Smooth muscle cell (in vitro differentiated cells): ENCODE results near the gene ALDH5A1. TPM values are rescaled to one million over a fixed set of nuclear protein-coding genes. Genes with fewer than 3 reads are reported as not detected.

Experiments
- DNase-seq: peaks from one replicate; lab custom pipeline; 2025; ENCODE audit not compliant: unreplicated experiment; lab: John Stamatoyannopoulos, UW
- H2AFZ ChIP-seq: fragments of 200-600 bp; sonication (generic); 2 replicates; pipeline ENCODE4 v1.6.0; 2016; ENCODE audit warnings: antibody characterized with exemption, low read depth, mild to moderate bottlenecking
- H3F3A ChIP-seq: fragments of 200-600 bp; sonication (generic); 2 replicates; pipeline ENCODE4 v1.6.0; 2017; ENCODE audit warnings: antibody characterized with exemption, low read depth
- H3K27ac ChIP-seq: fragments of 200-600 bp; sonication (generic); 2 replicates; pipeline ENCODE4 v1.5.1; 2016; ENCODE audit warnings: low read depth, mild to moderate bottlenecking
- H3K27me3 ChIP-seq: fragments of 200-600 bp; sonication (generic); 2 replicates; pipeline ENCODE4 v1.6.1; 2016; ENCODE audit warnings: low read depth, mild to moderate bottlenecking
- H3K36me3 ChIP-seq: fragments of 200-600 bp; sonication (generic); 2 replicates; pipeline ENCODE4 v1.5.1; 2016; ENCODE audit warnings: low read depth
- H3K4me1 ChIP-seq: fragments of 200-600 bp; sonication (generic); 2 replicates; pipeline ENCODE4 v1.5.1; 2016; ENCODE audit warnings: low read depth
- H3K4me2 ChIP-seq: fragments of 200-600 bp; sonication (generic); 2 replicates; pipeline ENCODE4 v1.6.0; 2016; ENCODE audit warnings: mild to moderate bottlenecking
- H3K4me3 ChIP-seq: fragments of 200-600 bp; sonication (generic); 2 replicates; pipeline ENCODE4 v1.5.1; 2016; ENCODE audit warnings: mild to moderate bottlenecking
- H3K79me2 ChIP-seq: fragments of 200-600 bp; sonication (generic); 2 replicates; pipeline ENCODE4 v1.6.0; 2016; ENCODE audit warnings: low read depth, mild to moderate bottlenecking
- H3K9ac ChIP-seq: fragments of 200-600 bp; sonication (generic); 2 replicates; pipeline ENCODE4 v1.6.0; 2016; ENCODE audit warnings: low read depth
- H3K9me3 ChIP-seq: fragments of 200-600 bp; sonication (generic); replicated peaks from 2 replicates; pipeline ENCODE4 v1.5.1; 2016; ENCODE audit warnings: low read depth
- H4K20me1 ChIP-seq: fragments of 200-600 bp; sonication (generic); 2 replicates; pipeline ENCODE4 v1.6.0; 2016; ENCODE audit warnings: low read depth
- WGBS: methylation state at CpG from one replicate; pipeline ENCODE4 v1.1.7; 2016; ENCODE audit warnings: low lambda C conversion rate; 5-methylcytosine and 5-hydroxymethylcytosine counted together
- polyA plus RNA-seq: library from polyadenylated mRNA; unstranded; fragments of >200 nt; fragmentation: Nextera tagmentation; extraction: Ambion mirVana; gene quantifications from 2 replicates; pipeline ENCODE4 v1.2.1, GENCODE V29; 2016
- total RNA-seq: library from RNA; depleted of rRNA; stranded (reverse); fragments of >200 nt; gene quantifications from 2 replicates; pipeline ENCODE4 v1.2.3, GENCODE V29; 2014
- TF ChIP-seq, protein P1 (sequence below): fragments of 200-600 bp; sonication (generic); IDR thresholded peaks from 2 replicates; pipeline ENCODE4 v1.5.1; 2017; ENCODE audit warnings: borderline replicate concordance, mild to moderate bottlenecking, antibody characterized with exemption; ENCODE audit not compliant: insufficient read depth, poor library complexity, severe bottlenecking

The ALDH5A1 gene
- total and polyA plus RNA-seq, 2 experiments from 2014 or later, result 1.7 to 3.0 TPM

DNA sequence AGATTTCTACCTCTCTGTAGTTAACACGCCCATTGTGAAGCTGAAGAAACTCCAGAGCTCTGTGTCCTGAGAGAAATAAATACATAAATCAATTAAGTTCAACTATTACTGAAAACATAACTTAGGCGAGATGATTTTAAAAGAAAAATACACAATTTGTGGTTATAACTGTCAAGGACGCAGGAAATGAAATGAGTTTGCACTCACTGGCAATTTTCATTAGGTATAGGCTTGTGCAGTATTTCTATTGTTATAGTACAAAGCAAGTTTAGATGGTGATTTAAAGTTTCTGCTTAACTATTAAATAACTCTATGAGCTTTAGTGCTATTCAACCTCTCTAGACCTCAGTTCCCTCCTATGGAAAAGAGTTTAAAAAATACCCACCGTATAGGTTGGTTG, 8.7 kb upstream of the ALDH5A1 start:
- H3K79me2 ChIP-seq, result no peaks in the 10 kb centered on the region
- no peak overlapping the region for H3K4me3 ChIP-seq
- H3K27ac ChIP-seq, result no peak overlapping the region
- WGBS, result 90% methylated on average over 4 of the region's 4 CpGs
- H3K9ac ChIP-seq, result no peak overlapping the region
- H3K36me3 ChIP-seq, result no peaks in the 10 kb centered on the region
- H3K4me1 ChIP-seq, result no peaks in the 10 kb centered on the region
- H3F3A ChIP-seq, result no peaks in the 10 kb centered on the region
- H3K4me2 ChIP-seq, result no peak overlapping the region
- DNase-seq, result no peak
- no peak overlapping the region for H2AFZ ChIP-seq
- no peaks in the 10 kb centered on the region for H3K9me3 ChIP-seq
- no peaks in the 10 kb centered on the region for H4K20me1 ChIP-seq
- TF ChIP-seq, protein P1, sequence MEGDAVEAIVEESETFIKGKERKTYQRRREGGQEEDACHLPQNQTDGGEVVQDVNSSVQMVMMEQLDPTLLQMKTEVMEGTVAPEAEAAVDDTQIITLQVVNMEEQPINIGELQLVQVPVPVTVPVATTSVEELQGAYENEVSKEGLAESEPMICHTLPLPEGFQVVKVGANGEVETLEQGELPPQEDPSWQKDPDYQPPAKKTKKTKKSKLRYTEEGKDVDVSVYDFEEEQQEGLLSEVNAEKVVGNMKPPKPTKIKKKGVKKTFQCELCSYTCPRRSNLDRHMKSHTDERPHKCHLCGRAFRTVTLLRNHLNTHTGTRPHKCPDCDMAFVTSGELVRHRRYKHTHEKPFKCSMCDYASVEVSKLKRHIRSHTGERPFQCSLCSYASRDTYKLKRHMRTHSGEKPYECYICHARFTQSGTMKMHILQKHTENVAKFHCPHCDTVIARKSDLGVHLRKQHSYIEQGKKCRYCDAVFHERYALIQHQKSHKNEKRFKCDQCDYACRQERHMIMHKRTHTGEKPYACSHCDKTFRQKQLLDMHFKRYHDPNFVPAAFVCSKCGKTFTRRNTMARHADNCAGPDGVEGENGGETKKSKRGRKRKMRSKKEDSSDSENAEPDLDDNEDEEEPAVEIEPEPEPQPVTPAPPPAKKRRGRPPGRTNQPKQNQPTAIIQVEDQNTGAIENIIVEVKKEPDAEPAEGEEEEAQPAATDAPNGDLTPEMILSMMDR, result no peak
- no peaks in the 10 kb centered on the region for H3K27me3 ChIP-seq

DNA sequence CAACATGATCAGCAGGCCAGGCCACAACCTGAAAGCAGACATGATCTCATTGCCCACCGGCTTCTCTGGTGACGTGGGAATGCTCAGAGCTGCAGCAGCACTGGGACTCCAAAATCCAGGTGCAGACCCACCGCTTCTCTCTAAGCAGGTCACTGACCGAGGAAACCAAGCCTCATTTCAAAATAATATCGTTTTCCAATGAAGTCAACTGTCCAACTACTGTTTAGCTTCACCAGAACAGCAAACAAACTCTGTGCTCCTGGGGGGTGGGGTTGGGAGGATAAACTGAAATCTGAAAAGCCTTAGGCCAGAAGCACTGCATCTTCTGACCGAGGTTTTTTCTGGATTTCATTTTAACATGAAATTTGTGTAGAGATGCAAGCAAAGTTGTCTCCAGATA, 5.3 kb upstream of the ALDH5A1 start, which contains the start of gene GPLD1:
GPLD1 (minus strand) TSS at position 109 of the 400 bp plus-strand sequence; CDS start at position 42, 67 bp downstream.
- Histone ChIP-seq H3K4me3 (no peak within 1 kb of the TSS), H4K20me1 (no peaks in the 10 kb centered on the region), H3K27me3 (no peaks in the 10 kb centered on the region), H3K36me3 (no peaks in the 10 kb centered on the region), H3K9ac (no peak within 1 kb of the TSS), H3K27ac (no peak within 1 kb of the TSS), H3K4me2 (no peak within 1 kb of the TSS), H3F3A (no peaks in the 10 kb centered on the region), H3K4me1 (no peaks in the 10 kb centered on the region), H3K9me3 (no peaks in the 10 kb centered on the region), H2AFZ (no peak within 1 kb of the TSS), H3K79me2 (no peaks in the 10 kb centered on the region)
- TF ChIP-seq, protein P1, result no peak
- 87% methylated on average over 6 of the region's 6 CpGs for WGBS
- no peak for DNase-seq

DNA sequence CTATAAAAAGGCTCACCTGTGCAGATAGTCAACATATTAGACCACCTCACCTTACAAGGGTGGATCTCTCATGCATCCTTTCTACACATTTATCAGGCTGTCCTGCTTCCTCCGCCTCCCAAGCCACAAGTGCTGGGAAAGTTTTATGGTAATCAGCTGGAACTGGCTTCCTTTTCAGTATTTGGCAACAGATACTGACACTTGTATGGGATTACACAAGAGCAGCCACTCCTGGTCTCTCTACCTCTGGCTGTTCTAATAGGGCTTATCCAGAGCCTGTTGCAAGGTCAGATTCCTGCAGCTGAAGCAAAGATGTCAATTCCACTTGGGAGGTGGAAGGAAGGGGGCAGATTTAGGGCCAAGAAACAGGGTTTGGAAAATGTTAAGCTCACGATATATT, 4.9 kb upstream of the ALDH5A1 start:
- TF ChIP-seq, protein P1, result no peak
- DNase-seq, result no peak

DNA sequence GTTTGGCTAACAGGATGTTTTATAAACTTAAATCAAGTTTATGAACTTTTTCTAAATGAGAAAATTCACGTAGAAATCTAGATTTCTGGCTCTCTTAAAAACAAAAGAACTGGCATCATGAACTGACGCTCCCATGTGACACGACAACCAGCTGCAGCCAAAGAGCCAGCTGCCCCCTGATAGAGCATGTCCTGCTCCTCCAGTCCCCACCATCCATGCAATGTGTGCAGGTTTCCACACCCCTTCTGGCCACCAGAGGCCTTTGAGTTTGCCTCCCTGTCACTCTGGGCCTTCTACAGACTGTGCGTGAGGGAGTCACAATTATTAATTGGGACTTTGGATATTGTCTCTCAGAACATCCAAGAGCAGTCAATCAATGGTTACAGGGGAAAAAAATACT, 3.8 kb upstream of the ALDH5A1 start:
- WGBS, result 92% methylated on average over 4 of the region's 4 CpGs
- Histone ChIP-seq H3K4me1 (no peaks in the 10 kb centered on the region), H3K4me2 (no peak overlapping the region), H3K79me2 (no peaks in the 10 kb centered on the region), H3K27ac (no peak overlapping the region), H3K9ac (no peak overlapping the region), H2AFZ (no peak overlapping the region), H3K4me3 (no peak overlapping the region), H3K36me3 (no peaks in the 10 kb centered on the region), H4K20me1 (no peaks in the 10 kb centered on the region), H3K27me3 (no peaks in the 10 kb centered on the region), H3F3A (no peaks in the 10 kb centered on the region), H3K9me3 (no peaks in the 10 kb centered on the region)
- DNase-seq, result no peak
- TF ChIP-seq, protein P1, result no peak

More for the DNA sequence above, 4.9 kb upstream of the ALDH5A1 start:
- no peaks in the 10 kb centered on the region for H3K36me3 ChIP-seq
- no peaks in the 10 kb centered on the region for H4K20me1 ChIP-seq
- H3K4me1 ChIP-seq, result no peaks in the 10 kb centered on the region
- no peaks in the 10 kb centered on the region for H3K9me3 ChIP-seq
- 93% methylated on average over 2 of the region's 2 CpGs for WGBS
- H3K9ac ChIP-seq, result no peak overlapping the region
- H3K4me2 ChIP-seq, result no peak overlapping the region
- no peaks in the 10 kb centered on the region for H3K27me3 ChIP-seq
- H3F3A ChIP-seq, result no peaks in the 10 kb centered on the region
- no peak overlapping the region for H2AFZ ChIP-seq
- H3K27ac ChIP-seq, result no peak overlapping the region
- no peaks in the 10 kb centered on the region for H3K79me2 ChIP-seq
- no peak overlapping the region for H3K4me3 ChIP-seq
